Measurements from ENCODE around the gene ARHGAP32.

- TF ChIP-seq ELF1 (IDR thresholded peaks at IDR 0.05; ENCODE audit: borderline replicate concordance, low read depth) (no peak), POLR2A (IDR thresholded peaks at IDR 0.05; ENCODE audit: borderline replicate concordance, extremely low read depth, insufficient read depth, insufficient read length) (no peak), SIN3A (IDR thresholded peaks at IDR 0.05; ENCODE audit: low read depth) (no peak), ZNF274 (IDR thresholded peaks at IDR 0.05; ENCODE audit: low read depth, low read length) (no peak), ZFX (IDR thresholded peaks at IDR 0.05) (no peak), JUND (IDR thresholded peaks at IDR 0.05) (no peak)
- TF ChIP-seq, protein P1, sequence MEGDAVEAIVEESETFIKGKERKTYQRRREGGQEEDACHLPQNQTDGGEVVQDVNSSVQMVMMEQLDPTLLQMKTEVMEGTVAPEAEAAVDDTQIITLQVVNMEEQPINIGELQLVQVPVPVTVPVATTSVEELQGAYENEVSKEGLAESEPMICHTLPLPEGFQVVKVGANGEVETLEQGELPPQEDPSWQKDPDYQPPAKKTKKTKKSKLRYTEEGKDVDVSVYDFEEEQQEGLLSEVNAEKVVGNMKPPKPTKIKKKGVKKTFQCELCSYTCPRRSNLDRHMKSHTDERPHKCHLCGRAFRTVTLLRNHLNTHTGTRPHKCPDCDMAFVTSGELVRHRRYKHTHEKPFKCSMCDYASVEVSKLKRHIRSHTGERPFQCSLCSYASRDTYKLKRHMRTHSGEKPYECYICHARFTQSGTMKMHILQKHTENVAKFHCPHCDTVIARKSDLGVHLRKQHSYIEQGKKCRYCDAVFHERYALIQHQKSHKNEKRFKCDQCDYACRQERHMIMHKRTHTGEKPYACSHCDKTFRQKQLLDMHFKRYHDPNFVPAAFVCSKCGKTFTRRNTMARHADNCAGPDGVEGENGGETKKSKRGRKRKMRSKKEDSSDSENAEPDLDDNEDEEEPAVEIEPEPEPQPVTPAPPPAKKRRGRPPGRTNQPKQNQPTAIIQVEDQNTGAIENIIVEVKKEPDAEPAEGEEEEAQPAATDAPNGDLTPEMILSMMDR (IDR thresholded peaks at IDR 0.05 in 2 of 3, conservative IDR thresholded peaks at IDR 0.05 in 1 of 3; ENCODE audit: borderline replicate concordance in 1 of 3, insufficient read depth in 1 of 3, low read depth in 2 of 3, low read length in 2 of 3) = no peak
- TF ChIP-seq, protein P2, sequence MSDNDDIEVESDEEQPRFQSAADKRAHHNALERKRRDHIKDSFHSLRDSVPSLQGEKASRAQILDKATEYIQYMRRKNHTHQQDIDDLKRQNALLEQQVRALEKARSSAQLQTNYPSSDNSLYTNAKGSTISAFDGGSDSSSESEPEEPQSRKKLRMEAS (IDR thresholded peaks at IDR 0.05) = no peak
Measured at GRCh38 chr11:128939591-128939990, 252.5 kb downstream of the ARHGAP32 start.
